HG03103 (cell line): Measurements from ENCODE around the gene MARCHF11.
A peak's percentile ranks its signal among the peaks of the same experiment; 100 is the strongest.

Source experiments
- ATAC-seq: cut with Tn5 transposase; IDR thresholded peaks from one replicate; pipeline ENCODE4 v1.9.1; 2021; ENCODE audit warnings: low read depth; ENCODE audit not compliant: unreplicated experiment

MARCHF11 gene, protein sequence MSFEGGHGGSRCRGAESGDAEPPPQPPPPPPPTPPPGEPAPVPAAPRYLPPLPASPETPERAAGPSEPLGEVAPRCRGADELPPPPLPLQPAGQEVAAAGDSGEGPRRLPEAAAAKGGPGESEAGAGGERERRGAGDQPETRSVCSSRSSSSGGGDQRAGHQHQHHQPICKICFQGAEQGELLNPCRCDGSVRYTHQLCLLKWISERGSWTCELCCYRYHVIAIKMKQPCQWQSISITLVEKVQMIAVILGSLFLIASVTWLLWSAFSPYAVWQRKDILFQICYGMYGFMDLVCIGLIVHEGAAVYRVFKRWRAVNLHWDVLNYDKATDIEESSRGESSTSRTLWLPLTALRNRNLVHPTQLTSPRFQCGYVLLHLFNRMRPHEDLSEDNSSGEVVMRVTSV

DNA sequence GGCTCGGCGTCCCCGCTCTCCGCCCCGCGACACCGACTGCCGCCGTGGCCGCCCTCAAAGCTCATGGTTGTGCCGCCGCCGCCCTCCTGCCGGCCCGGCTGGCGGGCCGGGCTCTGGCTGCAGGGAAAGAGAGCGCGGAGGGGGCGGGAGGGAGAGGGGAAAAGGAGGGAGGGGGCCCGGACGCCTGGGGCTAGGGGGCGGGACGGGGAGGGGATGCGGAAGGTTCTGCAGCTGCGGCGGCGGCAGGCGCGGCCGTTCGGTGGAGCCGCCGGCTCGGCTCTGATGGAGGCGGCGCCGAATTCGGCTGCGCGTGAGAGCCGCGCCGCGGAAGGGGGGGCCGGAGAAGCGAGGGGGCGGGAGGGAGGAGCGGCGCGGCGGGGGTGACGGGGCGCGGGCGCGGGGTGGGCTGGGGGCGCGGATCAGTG, at the start of gene MARCHF11:
TSS of gene MARCHF11 (minus strand) at position 281 of the 425 bp plus-strand sequence. CDS start at position 65, 216 bp downstream.
- ATAC-seq: no peak

DNA sequence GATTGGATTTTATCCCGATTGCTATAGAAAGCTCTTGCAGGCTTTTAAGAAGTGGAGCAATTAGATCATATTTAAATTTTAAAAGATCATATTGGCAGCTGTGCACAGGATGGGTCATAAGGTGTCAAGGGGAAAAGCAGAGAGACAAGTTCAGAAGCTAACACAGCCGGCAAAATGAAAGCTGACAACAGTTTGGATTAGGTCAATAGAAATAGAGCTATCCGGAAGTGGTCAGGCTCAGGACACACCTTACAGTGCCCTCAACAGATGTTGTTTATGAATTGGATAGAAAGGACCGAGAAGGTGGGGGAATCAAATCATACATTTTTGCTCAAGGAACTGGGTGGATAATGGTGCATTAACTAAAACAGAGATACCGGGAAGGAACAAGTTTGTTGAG, 46.3 kb upstream of the MARCHF11 start:
- ATAC-seq: no peak

DNA sequence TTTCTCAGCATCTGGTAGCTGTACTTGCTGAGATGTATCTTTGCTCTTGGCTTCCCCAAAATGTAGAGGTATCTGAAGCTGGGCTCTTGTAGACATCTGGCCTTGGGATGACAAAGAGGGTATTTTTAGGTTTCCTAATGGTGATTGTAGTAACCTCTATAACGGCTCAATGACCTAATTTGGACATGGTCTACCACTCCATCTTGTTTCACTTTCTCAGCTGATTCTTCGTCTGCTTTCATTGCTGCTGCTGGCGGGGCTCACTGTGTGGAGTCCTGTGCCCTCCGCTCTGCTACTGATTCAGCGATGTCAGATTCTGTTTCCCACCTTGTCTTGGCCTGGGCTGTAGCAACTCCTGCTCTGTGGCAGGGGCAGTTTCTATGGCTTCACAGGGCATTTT, 12.7 kb upstream of the MARCHF11 start:
- no peak for ATAC-seq

DNA sequence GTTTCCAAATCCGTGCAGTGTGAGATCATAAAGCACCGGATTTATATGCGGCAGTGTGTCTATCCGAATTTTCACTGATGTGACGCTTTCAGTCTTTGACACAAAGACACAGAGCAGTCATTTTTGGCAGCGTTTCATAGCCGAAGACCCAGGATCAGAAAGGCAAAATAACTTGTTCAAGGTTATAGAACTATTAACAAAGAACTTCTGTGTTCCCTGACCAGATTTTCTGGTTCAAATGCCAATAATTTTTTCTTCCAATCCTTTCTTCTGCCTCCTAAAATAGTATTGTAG, 1.1 kb upstream of the MARCHF11 start:
- ATAC-seq: no peak

DNA sequence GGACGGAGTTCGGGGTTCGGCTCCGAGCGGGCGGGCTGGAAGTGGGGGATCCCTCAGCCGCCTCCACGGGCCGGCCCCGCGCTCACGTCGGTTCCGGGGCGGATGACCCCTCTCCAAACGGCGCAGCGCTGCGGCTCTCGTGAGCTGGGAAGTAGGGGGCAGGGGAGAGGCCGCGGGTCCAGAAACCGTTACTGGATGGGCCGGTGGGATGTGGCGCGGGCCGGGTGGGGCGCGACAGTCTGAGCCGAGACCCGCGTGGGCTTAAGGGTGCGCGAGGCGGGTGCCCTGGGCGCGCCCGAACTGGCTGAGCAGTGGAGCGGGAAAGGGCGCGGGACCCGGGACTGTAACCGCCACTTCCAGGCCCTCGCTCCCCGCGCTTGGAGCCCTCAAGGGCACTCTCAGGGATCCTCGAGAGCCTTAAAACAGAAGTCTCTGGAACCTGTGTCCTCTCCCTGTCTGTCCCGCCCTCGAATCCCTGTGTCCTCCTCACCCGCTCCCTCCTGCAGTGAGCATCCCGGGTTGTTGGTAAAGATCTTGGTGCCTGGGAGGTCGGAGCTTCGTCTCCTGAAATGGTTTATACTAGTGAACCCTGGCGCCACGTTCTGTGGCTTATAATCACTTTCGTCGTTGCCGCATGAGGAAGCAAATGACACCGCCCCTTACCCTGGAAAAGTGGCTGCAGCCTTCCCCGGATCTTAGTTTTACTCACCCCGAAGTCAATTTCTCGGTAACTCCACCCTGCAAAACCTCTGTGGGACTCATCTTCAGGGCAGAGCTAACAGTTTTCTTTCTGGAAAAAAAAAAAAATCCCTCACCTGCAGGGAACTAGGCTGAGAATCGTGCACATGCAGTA, 571 bp upstream of the MARCHF11 start:
- ATAC-seq: no peak

DNA sequence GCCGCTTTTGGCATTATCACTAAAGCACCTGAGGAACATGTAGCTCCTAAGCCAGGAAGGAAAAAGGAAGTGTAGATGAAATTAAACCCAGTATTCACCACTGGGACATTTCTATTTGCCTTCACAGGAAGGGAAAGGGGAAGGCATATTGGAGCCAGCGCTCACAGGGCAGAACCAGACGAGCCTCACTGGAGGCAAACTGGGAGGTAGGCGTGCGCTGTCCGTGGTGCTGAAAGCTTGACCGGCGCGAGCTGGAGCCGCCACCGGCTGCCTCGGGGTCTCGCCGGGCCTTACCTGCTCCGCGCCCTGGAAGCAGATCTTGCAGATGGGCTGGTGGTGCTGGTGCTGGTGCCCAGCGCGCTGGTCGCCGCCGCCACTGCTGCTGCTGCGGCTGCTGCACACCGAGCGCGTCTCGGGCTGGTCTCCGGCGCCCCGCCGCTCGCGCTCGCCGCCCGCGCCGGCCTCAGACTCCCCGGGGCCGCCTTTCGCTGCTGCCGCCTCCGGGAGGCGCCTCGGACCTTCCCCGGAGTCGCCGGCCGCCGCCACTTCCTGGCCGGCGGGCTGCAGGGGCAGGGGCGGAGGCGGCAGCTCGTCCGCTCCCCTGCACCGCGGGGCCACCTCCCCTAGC, 732 bp downstream of the MARCHF11 start:
- no peak for ATAC-seq

DNA sequence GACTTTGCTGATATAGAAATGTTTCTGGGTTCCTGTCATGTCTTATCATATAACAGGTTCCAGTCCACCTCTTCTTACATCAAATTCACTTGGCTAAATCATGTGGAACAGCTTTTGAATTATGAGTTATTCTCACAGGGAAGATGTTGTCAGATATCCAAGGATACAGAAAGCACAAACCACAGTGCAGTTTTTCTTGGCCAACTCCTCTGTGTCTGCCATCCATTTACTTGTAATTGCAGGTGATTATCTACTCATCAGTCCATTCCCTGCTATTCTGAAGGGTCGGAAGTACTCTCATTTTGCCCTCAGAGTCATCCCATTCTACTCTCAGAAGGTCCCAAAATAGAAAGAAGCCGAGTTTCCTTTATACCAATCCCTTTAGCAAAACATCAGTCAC, 10.0 kb downstream of the MARCHF11 start:
- ATAC-seq: no peak

DNA sequence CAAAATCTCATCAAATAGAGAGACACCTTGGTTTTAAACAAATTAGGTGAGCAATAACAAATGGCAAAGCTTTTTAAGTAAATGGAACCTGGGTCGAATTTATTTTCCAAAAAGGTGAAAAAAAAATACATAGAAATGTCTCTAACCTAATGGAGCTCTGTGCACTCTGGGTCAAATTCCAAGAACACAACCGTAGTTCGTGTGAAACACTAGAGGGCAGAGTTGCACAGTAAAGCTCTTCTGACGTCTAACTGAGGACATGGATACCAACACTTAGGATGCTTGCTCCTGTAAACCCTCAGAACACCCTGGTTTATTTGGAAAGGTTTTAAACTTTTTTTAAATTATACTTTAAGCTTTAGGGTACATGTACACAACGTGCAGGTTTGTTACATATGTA, 18.9 kb downstream of the MARCHF11 start:
- peak; percentile 94 for ATAC-seq

DNA sequence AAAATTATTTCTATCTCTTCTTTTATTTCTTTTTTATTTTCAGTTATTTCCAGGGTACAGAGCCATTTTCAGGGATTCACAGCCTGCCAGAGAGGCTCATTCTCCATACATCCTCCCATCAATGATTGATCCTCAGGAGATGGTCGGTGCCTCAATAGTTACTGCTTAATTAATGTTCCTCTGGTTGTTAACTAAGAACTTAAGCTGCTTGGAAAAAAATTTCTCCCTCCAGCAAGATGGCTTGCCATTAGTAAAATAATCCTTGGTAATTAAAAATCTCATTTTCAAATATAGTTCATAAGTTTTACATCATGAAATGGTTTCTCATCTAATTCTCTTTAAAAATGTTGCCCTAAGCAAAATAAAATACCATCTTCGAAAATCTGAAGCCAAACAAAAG, 20.0 kb downstream of the MARCHF11 start:
- no peak for ATAC-seq

DNA sequence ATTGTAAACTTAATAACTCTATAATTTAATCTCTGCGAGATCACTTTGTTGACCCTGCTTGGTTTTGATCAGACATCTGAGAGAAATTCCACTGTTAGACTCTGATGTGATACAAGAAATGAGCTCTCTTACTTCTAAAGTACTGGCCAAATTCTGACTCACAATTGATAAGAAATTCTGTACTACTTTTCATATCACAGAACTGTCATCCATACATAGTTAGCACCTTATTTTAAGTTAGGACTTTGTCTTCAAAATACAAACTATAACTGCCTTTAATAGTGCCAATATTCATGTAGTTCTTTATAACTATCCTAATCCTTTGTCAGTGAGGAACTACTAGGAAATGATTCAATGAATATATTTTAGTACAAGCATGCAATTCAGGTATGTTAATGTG, 23.4 kb downstream of the MARCHF11 start:
- ATAC-seq: no peak

DNA sequence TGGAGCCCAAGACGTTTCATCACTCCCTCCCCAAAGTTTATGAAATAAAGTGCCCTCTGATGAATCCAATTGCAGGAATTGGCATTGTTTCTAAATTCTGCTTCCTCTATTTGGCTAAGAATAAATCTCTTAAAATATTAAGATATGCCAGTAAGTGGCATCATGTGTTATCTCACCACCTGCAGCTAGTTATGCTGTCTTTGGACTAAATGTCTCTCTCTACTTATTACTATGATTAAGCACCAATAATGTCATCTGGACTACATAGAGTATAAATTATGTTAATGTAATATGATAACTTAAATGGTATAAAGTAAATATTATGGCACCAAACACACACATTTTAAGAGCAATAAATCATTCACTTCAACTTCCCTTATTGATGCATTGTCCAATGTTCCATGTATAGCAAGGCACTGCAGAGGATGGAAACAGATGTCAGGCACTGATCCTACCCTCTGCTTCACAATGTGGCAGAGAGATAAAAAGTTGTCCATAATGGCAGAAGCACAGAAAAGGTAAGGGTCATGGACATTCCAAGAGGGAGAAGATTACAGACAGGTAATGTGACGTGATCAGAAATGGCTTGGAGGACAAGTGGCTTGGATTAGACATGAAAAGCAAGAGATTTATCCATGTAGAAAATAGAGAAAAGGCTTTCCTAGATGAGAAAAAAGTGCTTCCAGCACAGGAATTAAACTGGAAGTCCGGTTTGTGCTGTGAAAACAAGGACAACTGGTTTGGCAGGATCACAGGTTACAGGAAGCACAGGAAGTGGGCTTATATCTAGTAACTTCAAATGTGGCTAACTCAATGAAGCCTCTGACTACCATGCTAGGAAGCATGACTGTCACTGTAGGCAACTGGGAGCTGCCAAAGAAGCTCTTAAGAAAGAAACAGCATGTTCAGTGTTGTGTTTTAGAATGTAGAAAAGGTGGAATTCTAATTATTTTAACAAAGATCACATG, 26.7 kb downstream of the MARCHF11 start:
- ATAC-seq: no peak

DNA sequence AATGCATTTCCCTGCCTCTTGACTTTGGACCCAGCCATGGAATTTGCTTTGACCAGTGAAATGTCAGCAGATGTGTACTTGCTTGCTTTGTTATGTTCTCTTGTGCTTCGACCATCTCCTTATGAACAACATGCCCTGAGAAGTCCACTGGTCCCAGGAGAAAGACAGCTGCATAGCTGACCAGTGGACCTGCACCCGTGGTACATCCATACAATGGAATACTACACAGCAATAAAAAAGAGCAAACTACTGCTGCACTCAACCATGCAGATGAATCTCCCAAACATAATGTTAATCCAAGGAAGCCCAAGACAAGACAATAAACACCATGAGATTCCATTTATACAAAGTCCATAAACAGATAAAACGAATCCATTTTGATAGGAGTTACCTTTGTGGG, 30.0 kb downstream of the MARCHF11 start:
- no peak for ATAC-seq

DNA sequence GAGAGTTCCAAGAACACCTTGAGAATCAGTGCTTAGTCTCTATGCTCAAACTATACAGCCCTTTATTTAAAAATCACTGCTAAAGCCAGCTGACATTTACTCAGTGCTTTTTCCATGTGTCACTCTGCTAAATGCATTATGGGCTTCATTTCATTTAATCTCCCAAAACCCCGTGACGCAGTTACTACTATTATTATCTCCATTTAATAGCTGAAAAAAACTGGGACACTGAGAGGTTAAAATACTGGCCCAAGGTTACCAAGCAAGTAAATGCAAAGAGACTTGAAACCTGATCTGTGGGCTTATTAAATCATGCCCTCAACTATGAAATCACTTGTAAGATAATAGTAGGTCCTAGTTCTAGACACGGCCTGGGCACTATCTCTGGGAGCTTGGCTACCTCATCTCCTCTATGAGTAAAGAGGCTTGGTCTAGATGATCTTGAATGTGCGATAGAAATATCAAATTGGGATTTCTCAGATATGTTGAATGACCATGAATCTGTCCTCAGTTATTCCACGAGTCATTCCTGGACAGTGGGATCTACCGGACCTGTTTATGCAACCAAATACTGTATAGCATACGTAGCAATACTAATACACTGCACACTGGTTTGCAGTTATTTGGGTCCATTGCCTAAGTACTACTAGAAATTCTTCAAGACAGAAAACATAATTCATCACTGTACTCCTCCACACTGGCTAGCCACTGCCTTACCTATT, 32.3 kb downstream of the MARCHF11 start:
- ATAC-seq: no peak

DNA sequence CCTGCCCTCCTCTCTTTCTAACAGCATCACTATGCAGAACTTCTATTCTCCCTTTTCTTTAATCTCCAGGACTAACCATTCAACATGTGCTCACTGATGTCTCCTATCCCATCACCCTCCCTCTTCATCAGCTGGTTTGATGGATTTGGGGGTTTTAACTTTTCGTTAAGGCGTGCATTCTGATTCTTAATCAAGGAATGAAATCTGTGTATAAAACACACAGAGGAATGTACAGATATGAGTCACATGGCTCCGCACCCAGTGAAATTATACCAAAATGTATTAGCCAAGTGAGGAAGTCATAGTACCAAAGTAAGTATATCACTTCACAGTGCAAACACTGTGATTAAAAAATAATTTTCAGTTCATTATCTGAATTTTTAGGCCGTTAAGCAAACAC, 35.2 kb downstream of the MARCHF11 start:
- no peak for ATAC-seq

DNA sequence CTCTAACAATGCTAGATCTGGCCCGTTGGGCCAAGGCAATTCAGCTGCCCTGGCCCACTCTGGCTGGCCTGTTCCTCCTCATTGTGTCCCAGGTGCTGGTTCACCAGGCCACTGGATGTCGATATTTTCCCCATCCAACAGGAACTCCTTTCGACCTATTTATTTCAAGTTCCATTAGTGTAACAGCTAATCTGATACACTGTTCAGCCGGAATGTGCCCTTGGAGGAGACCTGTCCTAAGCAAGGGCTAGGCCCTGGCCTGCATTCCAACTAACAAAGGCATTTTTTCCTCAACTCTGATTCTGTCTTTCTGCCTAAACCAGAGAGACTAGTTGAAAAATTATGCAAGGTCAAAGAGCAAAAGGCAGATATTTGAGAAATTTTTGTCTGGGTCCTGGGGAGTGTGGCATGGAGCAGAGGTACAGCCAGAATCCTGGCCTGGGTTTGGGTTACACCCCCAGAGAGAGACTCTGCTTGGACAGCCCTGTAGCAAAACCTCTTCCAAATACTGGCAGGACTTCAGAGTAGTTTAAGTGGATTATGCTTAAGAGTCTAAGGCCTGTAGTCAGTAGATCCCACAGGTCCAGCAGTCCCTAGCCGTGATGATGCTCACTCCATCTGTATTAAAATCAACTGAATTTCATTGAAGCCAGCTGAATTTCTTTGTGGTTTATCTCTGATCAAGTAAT, 36.1 kb downstream of the MARCHF11 start:
- no peak for ATAC-seq

DNA sequence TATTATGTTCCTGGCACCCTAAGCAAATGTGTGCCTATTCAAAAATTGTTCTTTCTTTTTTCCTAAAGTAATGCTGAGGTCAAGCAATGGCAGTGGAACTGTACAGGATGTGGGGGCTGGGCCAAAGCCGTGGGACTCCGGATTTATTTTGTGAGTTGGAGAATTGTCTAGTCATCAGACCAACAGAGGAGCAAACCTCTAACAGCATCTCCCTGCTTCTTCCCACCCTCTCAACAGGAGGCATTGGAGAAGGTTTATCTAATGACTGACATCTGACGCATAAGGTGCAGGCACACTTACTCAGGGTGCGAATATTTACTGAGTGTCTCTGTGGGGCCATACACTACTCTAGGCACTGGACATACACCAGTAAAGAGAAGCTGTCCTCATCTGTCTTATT, 38.6 kb downstream of the MARCHF11 start:
- ATAC-seq: no peak

DNA sequence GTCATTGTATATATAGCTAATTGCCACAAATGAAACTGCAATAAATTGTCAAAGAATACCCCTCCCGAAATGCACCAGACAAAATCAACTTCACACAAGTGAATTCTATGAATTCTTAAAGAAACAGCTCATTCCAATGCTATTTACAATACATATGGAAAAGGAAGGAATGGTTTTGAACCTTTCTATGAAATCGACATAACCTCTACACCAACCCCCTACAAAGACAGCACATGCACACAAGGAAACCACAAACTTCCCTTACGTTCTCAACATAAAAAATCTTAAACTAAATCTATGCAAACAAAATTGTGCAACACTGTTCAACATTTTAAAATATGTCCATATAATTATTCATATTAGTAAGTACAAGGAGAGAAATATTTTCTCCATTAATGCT, 39.2 kb downstream of the MARCHF11 start:
- no peak for ATAC-seq

DNA sequence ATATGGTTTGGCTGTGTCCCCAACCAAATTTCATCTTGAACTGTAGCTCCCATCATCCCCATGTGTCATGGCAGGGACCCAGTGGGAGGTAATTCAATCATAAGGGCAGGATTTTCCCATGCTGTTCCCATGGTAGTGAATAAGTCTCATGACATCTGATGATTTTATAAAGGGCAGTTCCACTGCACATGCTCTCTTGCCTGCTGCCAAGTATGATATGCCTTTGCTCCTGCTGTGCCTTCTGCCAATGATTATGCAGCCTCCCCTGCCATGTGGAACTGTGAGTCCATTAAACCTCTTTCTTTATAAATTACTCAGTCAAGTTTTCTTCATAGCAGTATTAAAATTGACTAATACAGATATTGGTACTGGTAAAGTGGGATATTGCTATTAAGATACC, 42.4 kb downstream of the MARCHF11 start:
- ATAC-seq: no peak

DNA sequence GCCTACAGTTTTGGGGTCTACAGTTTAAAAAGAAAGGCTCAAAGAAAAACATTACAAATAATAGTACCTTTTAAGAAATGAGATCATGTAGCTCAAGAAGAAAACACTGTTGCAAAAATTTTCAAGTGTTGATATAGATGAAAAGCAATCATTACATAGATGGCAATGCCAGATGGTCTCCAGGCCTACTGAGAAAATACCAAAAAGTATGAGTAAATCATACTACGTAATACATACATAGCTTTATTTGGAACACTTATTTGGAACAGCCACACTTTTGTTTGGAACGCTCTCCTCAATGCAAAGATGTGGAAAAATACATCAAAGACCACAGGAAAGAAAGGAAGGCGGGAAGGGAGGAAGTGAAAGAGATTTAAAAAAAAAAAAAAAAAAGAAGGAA, 44.1 kb downstream of the MARCHF11 start:
- no peak for ATAC-seq
